Adrenal gland (tissue), 5 donors: Measurements from ENCODE around the gene POC1A.

Experiments
- CTCF ChIP-seq, 6 experiments: fragments of 450-650 bp in 4 of 6; fragments of 200-600 bp in 2 of 6; sonication (generic) in 1 of 6; IDR thresholded peaks; 1 replicate in 5 of 6; 2 replicates in 1 of 6; pipeline versions ENCODE4 v1.5.1 to v1.8.0; 2016 to 2021; ENCODE audit warnings: antibody characterized with exemption in 6 of 6, mild to moderate bottlenecking in 2 of 6, moderate library complexity in 1 of 6
- POLR2A ChIP-seq, 2 donors: fragments of 450-650 bp; IDR thresholded peaks; one replicate each; pipeline ENCODE4 v1.6.1; 2017; ENCODE audit warnings: antibody characterized with exemption in 2 of 2, mild to moderate bottlenecking in 2 of 2, moderate library complexity in 1 of 2
- donor health status: DM: no; HTN: no; CAD: no.

- no peak for TF ChIP-seq CTCF (IDR thresholded peaks at IDR 0.05)
- TF ChIP-seq POLR2A (IDR thresholded peaks at IDR 0.05) = no peak
These were observed 123.4 kb downstream of the POC1A start for GRCh38 chr3:52030714-52031310.
